Right lung (tissue), 5 donors: ENCODE data around the gene ITPR2. TPM values are rescaled to one million over a fixed set of nuclear protein-coding genes. Genes with fewer than 3 reads are reported as not detected.

Experiments used
- DNase-seq, 2 donors: peaks; one replicate each; pipeline ENCODE4 v3.0.0-alpha.2; 2013
- polyA plus RNA-seq, 5 donors: library from polyadenylated mRNA; unstranded; fragments of 120-200 nt; gene quantifications; one replicate each; pipeline versions ENCODE4 v1.2.1 to v1.2.3, GENCODE V29; 2013; ENCODE audit warnings: inconsistent platforms in 1 of 5, low replicate concordance in 1 of 5; ENCODE audit not compliant: insufficient read length in 5 of 5, insufficient read depth in 1 of 5

Gene ITPR2
- polyA plus RNA-seq, 5 donors: 4.0 to 7.2 (median 6.9) TPM

DNA sequence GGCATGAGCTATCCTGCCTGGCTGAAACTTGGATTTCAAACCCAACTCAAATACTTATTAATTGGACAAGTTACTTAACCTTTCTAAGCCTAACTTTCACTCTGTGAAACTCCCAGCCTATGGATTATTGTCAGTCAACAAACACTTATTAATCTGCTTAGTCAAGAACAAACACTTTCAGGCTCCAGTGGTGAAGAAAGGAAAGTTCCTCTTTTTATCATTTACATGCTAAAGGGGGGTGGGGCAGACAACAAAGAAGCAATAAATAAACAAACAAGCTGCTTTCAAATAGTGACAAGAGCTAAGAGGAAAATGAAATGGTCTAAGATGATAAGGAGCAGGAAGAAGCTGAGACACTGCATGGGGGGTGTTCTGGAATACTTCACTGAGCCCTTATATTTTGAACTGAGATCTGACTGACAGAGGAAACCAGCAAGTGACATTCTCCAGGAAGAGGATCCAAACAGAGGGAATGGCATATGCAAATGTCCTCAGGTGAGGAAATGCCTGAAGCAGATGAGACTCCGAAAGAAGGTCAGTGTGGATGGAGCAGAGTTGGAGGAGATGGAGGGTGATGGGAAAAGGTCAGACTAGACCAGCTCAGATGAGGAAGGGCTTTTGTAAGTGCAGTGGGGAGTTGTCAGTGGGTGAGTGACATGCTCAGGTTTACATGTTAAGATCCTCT is 259.6 kb downstream of the ITPR2 start:
- no peak for DNase-seq

DNA sequence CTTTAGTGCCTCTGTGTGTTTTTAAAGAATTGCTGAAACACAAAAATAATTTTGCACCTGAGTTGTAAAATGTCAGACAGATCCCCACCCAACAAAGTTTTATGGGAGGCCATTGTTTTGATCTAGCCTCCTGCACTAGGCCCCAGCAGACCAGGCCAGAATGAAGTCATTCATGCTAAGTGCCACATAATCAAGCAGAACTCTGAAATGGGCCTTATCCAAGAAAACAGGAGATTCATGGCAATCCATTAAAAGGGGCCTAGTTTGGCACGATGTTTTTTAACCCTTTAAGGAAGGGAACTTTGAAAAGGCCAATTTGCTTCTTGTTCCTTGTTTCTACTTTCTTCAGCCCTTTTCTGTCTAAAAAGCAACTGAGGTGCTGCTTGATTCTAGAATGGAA is 260.9 kb downstream of the ITPR2 start:
- DNase-seq: peak in 1 of 2 donors; percentile 7

GRCh38 chr12:26571560-26571959 is 261.4 kb downstream of the ITPR2 start:
- DNase-seq: no peak

DNA sequence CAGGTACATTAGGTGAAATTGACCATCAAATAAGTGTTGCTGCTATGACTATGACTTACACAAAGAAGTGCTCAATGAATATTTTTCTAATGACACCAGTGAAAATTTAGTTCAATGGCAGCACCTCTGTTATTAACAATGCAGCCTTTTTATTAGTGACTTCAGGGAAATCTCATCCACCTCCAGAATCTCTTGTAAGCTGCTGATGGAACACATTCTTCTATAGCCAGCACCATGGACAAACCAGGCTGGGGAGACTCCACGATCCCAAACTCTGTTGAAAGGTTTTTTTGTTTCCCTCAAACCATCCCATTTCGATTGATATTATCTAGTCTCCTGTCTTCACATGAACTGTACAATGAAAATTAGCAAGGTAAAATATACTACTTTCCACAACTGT is 265.9 kb downstream of the ITPR2 start:
- DNase-seq: no peak

GRCh38 chr12:26566675-26567074 is 266.3 kb downstream of the ITPR2 start:
- DNase-seq: peak; percentile 18 to 27

GRCh38 chr12:26566186-26566585 is 266.8 kb downstream of the ITPR2 start:
- no peak for DNase-seq

- no peak for DNase-seq
Measured at GRCh38 chr12:26564391-26564790, 268.6 kb downstream of the ITPR2 start.

DNA sequence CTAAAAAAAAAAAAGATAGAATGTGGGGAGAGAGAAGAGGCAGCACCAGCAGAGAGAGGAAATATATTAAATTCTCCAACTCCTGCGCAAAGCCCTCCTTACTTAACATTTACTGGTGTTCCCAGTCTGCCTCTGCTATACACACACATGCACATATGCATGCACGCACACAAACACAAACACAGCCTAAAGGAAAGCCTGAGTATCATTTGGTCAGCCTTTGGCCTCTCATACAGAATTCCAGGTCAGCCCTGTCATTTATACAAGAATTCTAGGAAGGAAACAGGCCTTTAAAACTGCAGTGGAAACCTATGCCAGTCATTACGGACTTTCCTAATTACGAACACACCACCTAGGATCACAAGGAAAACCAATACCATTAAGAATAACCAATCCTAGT is 269.4 kb downstream of the ITPR2 start:
- no peak for DNase-seq

DNA sequence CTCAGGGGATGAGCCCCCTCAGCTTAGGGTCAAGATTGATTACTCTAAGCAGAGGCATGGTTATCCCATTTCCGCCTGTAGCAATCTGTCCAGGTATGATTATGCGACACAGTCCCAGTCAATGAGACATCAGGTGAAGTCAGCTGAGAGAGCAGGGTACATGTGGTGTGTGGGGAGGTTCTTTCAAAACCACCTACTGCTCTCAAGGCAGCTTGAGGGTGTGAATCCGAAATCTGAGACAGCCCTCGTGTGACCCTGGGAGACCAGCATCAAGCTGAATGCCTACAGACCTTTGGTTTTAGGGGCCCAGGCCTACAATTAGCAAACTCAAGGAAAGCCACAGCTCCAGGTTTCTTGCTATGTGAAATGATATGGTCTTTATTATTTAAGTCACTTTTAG is 275.7 kb downstream of the ITPR2 start:
- no peak for DNase-seq

- DNase-seq: no peak
Measured at GRCh38 chr12:26556916-26557315, 276.1 kb downstream of the ITPR2 start.

- no peak for DNase-seq
Measured at GRCh38 chr12:26555139-26555538, 277.9 kb downstream of the ITPR2 start.

DNA sequence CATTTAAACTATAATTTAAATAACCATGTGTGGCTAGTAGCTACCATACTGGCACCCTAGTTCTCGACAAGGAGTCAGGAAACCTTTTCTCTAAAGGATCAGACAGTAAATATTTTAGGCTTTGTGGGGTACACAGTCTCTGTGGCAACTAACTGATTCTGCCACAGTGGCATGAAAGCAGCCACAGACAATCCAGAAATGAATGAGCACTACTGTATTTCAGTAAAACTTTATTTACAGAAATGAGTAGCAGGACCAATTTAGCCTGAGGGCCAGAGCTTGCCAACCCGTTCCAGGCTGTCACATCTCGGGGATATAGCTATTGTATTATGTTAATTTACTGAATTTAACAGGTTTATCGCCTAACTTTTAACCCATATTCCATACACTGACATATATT is 278.7 kb downstream of the ITPR2 start:
- no peak for DNase-seq

- DNase-seq: no peak
Measured at GRCh38 chr12:26551385-26551784, 281.6 kb downstream of the ITPR2 start.

DNA sequence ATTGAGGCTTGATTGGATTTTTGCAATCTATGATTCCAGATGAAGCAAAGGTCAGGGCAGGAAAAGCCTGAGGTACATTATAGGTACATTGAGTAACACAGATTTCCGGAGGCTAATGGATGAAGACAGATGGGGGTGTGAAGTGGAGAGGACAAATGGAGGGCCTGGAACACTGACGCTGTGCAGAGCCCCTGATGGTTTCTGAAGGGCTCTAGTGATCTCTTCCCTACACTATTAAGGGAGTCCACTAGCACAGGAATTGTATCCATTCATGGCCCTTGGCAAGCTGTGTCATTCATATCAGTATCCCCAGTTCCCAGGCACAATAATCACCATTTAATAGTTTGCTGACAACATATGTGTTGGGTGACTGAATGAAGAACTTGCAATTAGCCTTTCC is 284.8 kb downstream of the ITPR2 start:
- DNase-seq: no peak

DNA sequence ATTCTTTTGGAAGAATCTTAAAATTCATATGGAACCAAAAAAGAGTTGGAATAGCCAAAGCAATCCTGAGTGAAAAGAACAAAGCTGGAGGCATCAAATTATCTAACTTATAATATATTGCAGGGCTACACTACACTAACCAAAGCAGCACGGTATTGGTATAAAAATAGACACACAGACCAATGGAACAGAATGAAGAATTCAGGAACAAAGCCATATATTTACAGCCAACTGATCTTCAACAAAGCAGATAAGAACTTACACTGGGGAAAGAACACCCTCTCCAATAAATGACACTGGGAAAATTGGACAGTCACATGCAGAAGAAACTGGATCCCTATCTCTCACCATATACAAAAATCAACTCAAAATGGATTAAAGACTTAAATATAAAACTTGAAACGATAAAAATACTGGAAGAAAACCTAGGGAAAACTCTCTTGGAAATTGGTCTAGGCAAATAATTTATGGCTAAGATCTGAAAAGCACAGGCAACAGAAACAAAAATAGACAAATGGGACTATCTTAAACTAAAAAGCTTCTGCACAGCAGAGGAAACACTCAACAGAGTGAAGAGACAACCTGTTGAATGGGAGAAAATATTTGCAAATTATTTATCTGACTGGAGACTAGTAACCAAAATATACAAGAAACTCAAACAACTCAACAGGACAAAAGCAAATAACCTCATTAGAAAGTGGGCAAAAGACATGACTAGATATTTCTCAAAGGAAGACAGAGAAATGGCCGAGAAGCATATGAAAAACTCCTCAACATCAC is 286.3 kb downstream of the ITPR2 start:
- no peak for DNase-seq

DNA sequence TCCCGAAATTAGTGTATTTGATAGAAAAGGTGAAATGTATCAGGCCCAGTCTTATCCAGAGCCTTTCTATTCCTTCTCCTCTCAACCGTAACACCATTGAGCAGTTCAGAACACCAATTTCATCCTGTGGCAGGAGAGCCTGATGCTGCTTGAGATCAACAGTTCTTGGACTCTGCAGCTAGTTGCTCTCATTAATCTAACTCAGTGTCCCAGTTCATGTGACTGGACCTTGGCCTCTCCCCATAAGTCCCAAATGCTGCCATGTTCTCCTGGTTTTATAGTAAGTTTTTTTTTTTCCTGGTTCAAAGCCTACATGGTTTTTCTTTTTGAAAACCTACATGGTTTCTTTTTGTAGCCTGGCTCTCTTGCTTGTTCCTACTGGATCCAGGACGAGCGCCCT is 293.9 kb downstream of the ITPR2 start:
- no peak for DNase-seq

DNA sequence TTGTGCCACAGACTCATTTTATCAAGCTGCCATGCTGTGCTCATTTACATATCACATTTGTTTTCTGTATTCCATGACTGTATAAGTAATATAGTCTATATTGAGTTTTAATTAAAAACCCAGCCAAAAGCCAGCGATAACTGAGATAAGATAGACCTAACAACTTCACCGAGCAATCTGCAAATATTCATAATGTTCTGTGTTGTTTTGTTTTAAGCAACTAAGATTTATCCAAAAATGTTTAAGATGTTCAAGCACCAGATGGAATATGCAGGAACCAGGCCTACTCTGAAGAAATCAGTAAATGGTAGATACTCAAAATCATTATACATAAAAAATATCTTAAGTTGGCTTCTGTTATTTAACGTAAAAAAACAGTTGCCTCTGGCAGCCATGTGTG is 295.3 kb downstream of the ITPR2 start:
- no peak for DNase-seq

GRCh38 chr12:26537126-26537525 is 295.9 kb downstream of the ITPR2 start:
- no peak for DNase-seq

DNA sequence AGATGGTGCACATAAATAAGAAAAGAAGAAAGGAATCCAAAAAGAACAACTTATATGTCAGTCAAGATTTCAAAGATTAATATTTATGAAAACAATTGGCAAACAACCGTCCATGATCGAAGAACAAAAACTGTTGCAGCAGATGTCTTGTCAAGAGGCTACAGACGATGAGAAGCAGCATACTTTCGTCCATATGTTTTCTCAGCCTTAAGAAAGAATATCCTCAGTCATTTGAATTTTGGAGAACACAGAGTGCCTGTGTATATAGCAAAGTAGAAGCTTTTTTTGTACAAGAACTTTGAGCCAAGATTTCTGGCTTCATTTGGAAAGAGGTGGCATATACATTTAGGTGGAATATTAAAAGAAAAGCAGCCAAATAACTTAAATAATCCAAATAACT is 297.2 kb downstream of the ITPR2 start:
- DNase-seq: no peak

DNA sequence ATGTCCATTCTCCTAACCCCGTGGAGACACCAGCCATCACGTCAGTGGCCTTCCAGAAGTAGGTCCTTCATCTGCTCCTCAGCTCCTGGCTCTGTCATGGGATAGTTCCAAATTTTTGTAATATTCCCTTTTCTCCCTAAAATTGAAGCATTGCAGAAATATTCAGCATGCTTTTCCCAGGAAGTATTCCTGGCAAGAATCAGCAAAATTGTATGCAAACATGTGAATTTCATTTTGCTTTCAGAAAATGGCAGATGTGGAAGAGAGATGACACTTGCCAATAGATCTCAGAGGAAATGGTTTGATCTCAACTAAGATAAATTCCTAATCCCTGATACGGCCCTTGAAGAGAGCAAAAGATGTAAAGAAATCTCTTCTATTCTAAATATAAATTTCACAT is 298.9 kb downstream of the ITPR2 start:
- no peak for DNase-seq

GRCh38 chr12:26533211-26533610 is 299.8 kb downstream of the ITPR2 start:
- peak in 1 of 2 donors; percentile 14 for DNase-seq

DNA sequence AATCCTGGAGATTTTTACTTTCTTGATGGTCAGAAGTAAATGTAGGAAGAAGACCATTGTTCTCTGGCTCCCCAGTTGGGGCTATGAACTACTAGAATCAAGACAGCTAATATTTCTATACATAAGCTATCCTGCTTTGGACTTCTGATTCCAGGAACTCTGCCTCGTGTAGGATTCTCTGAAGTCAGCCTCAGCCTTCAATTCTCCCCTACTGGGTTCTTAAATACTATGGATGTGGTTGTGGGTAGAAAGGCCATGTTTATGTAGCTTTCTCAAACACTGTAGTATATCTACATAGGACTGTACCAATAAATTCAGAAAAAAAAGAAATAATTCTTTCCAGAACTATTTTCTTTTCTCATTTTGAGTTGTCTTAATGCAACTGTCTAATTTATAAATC is 302.5 kb downstream of the ITPR2 start:
- DNase-seq: no peak

DNA sequence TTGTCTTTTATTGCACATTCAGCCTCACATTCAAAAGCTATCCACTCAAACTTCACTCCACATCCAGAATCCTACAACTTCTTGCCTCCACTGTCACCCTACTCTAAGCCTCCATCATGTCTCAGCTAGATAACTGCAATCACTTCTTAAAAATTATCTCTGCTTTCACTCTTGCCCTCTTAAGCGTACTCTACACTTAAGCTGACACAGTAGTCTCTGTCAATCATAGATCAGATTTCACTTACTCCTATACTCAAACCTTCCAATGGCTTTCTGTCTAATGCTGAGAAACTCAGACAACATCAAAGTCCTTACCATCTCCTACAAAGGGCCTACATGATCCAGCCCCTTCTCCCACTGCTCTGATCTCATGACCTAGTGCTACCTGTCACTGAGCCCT is 304.1 kb downstream of the ITPR2 start:
- no peak for DNase-seq

DNA sequence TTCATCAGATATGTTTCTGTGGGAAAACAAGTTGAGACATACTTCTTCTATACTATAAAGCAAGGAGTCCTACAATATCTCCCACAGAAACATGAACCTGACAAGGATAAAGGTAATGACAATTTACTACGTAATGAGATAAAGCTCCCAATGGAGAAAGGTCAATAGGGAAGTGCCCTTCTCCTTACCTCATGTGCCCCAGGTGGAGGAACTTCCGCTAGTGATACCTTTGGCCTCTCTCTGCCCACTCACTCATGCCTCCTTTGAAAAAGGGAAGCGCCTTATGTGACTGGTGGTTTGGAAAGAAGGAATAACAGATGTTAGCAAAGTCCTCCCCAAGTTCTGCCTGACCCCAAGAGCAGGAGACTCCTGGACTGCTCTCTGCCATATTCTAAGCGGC is 305.3 kb downstream of the ITPR2 start:
- no peak for DNase-seq
